HepG2 (cell line): ENCODE results near the gene TWNK. TPM values are rescaled to one million over a fixed set of nuclear protein-coding genes. Genes with fewer than 3 reads are reported as not detected.
A peak's percentile ranks its signal among the peaks of the same experiment; 100 is the strongest.

ENCODE experiments used
- ATAC-seq: fragments of 200-7000 bp; cut with Tn5 transposase; 3 replicates; pipeline ENCODE4 v1.9.1; 2020; ENCODE audit warnings: mild to moderate bottlenecking, moderate library complexity
- BruUV-seq: library from RNA; stranded (reverse); fragments of 400-500 nt; replicated peaks from 2 replicates; lab custom pipeline; 2021; lab: Mats Ljungman, UMichigan
- CTCF ChIA-PET: fragments of 300-600 bp; formaldehyde crosslinking; extraction: SDS; loops from one replicate; lab custom pipeline; 2021; ENCODE audit warnings: low total read pairs, inconsistent platforms, low intra/inter-chr PET ratio; lab: Yijun Ruan, JAX
- POLR2A ChIA-PET: fragments of 350-600 bp; sonication (Branson Sonifier 250); formaldehyde crosslinking; loops from one replicate; lab custom pipeline; 2020; ENCODE audit warnings: antibody characterized with exemption, inconsistent platforms; lab: Yijun Ruan, JAX
- DNase-seq: peaks from one replicate; pipeline ENCODE4 v3.0.0-alpha.2; 2015; ENCODE audit warnings: low spot score
- FAIRE-seq: peaks from 3 replicates; lab custom pipeline; 2011; peaks lifted over from hg19 to GRCh38; lab: Jason Lieb, UNC
- H2AFZ ChIP-seq: one replicate; pipeline ENCODE4 v1.6.1; 2011; ENCODE audit warnings: low read length, inconsistent platforms
- H3K27ac ChIP-seq: fragments of 300-600 bp; 3 replicates; pipeline ENCODE4 v1.8.0; 2011; ENCODE audit warnings: mixed run types, mild to moderate bottlenecking, mixed read lengths, low read length, inconsistent platforms; ENCODE audit not compliant: insufficient read depth; ENCODE audit errors: extremely low read length
- H3K27me3 ChIP-seq, 2 experiments: fragments of 200-600 bp in 1 of 2; 2 replicates in 1 of 2; 3 replicates in 1 of 2; pipeline versions ENCODE4 v1.6.0 to v1.8.0; 2011; ENCODE audit warnings: low read length in 2 of 2, mild to moderate bottlenecking in 2 of 2, moderate library complexity in 2 of 2, inconsistent platforms in 1 of 2; ENCODE audit not compliant: insufficient read depth in 2 of 2, control insufficient read depth in 1 of 2
- H3K36me3 ChIP-seq, 2 experiments: fragments of 200-600 bp in 1 of 2; replicated peaks in 1 of 2; 2 replicates in 1 of 2; 3 replicates in 1 of 2; pipeline versions ENCODE4 v1.5.1 to v1.8.0; 2011; ENCODE audit warnings: low read length in 2 of 2, inconsistent platforms in 1 of 2; ENCODE audit not compliant: insufficient read depth in 2 of 2, control insufficient read depth in 1 of 2
- H3K4me1 ChIP-seq: 2 replicates; pipeline ENCODE4 v1.5.1; 2012; ENCODE audit warnings: low read length, inconsistent platforms; ENCODE audit not compliant: insufficient read depth
- H3K4me2 ChIP-seq: 2 replicates; pipeline ENCODE4 v1.6.0; 2011; ENCODE audit warnings: low read depth, low read length, inconsistent platforms
- H3K4me3 ChIP-seq, 3 experiments: fragments of 200-600 bp in 1 of 3; sonication (generic), shearing (Covaris generic) in 1 of 3; replicated peaks in 1 of 3; 2 replicates each; pipeline ENCODE4 v1.5.1; 2011 to 2016; ENCODE audit warnings: low read length in 3 of 3, inconsistent platforms in 2 of 3, low read depth in 2 of 3, mild to moderate bottlenecking in 2 of 3, control low read depth in 1 of 3, mixed read lengths in 1 of 3; ENCODE audit not compliant: insufficient read depth in 1 of 3
- H3K79me2 ChIP-seq: one replicate; pipeline ENCODE4 v1.6.1; 2011; ENCODE audit warnings: low read length, inconsistent platforms; ENCODE audit not compliant: insufficient read depth
- H3K9ac ChIP-seq: 2 replicates; pipeline ENCODE4 v1.6.0; 2011; ENCODE audit warnings: mild to moderate bottlenecking, low read depth, low read length, inconsistent platforms; ENCODE audit not compliant: insufficient read depth
- H3K9me3 ChIP-seq: 2 replicates; pipeline ENCODE4 v1.5.1; 2012; ENCODE audit warnings: mild to moderate bottlenecking, low read length
- H4K20me1 ChIP-seq: 2 replicates; pipeline ENCODE4 v1.6.0; 2011; ENCODE audit warnings: inconsistent platforms, mild to moderate bottlenecking, low read length, moderate library complexity; ENCODE audit not compliant: insufficient read depth
- AGO2 ChIP-seq: fragments of 200-400 bp; formaldehyde crosslinking; optimal IDR thresholded peaks from 2 replicates; pipeline ENCODE3; 2017; ENCODE audit warnings: mild to moderate bottlenecking, low read depth, low read length, moderate library complexity
- CCDC6 ChIP-seq: sonication (generic); formaldehyde crosslinking; IDR thresholded peaks from 2 replicates; pipeline ENCODE4 v1.8.1; 2022; ENCODE audit warnings: mild to moderate bottlenecking, missing genetic modification reagents, moderate library complexity
- CEBPB ChIP-seq: IDR thresholded peaks from 2 replicates; pipeline ENCODE4 v1.6.1; 2011; ENCODE audit warnings: low read depth, low read length, improper control_type of control experiment, borderline replicate concordance
- ETV6 ChIP-seq: sonication (generic); formaldehyde crosslinking; conservative IDR thresholded peaks from 2 replicates; pipeline ENCODE4 v1.4.0; 2020; ENCODE audit warnings: missing genetic modification reagents
- FOXM1 ChIP-seq: sonication (generic); formaldehyde crosslinking; IDR thresholded peaks from 2 replicates; pipeline ENCODE4 v1.5.0; 2020; ENCODE audit warnings: missing genetic modification reagents
- GFI1 ChIP-seq: sonication (generic); formaldehyde crosslinking; IDR thresholded peaks from 2 replicates; pipeline ENCODE4 v1.5.0; 2020; ENCODE audit warnings: missing genetic modification reagents, mild to moderate bottlenecking, borderline replicate concordance
- RCOR2 ChIP-seq: IDR thresholded peaks from 2 replicates; pipeline ENCODE4 v1.6.1; 2016; ENCODE audit warnings: missing biosample characterization, missing genetic modification reagents
- RNF2 ChIP-seq: fragments of 450-650 bp; conservative IDR thresholded peaks from 2 replicates; pipeline ENCODE4 v1.6.1; 2016; ENCODE audit warnings: low read depth
- SIX4 ChIP-seq: sonication (generic); formaldehyde crosslinking; IDR thresholded peaks from 2 replicates; pipeline ENCODE4 v1.4.0; 2020; ENCODE audit warnings: missing genetic modification reagents
- ZFP41 ChIP-seq: sonication (generic); formaldehyde crosslinking; IDR thresholded peaks from 2 replicates; pipeline ENCODE4 v1.4.0; 2020; ENCODE audit warnings: mild to moderate bottlenecking, missing genetic modification reagents, borderline replicate concordance
- ZNF446 ChIP-seq: sonication (generic); formaldehyde crosslinking; IDR thresholded peaks from 2 replicates; pipeline ENCODE4 v1.5.0; 2020; ENCODE audit warnings: mild to moderate bottlenecking, missing genetic modification reagents
- ZNF652 ChIP-seq: IDR thresholded peaks from 2 replicates; pipeline ENCODE4 v1.6.1; 2016; ENCODE audit warnings: low read depth, borderline replicate concordance
- WGBS: methylation state at CpG from one replicate; pipeline ENCODE4 v1.1.6; 2017; ENCODE audit warnings: low lambda C conversion rate; 5-methylcytosine and 5-hydroxymethylcytosine counted together
- in situ Hi-C: cut with HindIII; loops from 2 replicates; pipeline ENCODE4 v1.10.0; 2017; ENCODE audit warnings: low pct_unique_long_range_greater_than_20kb; ENCODE audit not compliant: extremely low pct_ligation_motif_present
- intact Hi-C: fragments of 100-400 bp; cut with micrococcal nuclease; formaldehyde crosslinking; loops from one replicate; pipeline ENCODE4 v1.10.0; 2022; ENCODE audit not compliant: unreplicated experiment
- polyA plus RNA-seq, 8 experiments: library from polyadenylated mRNA; depleted of rRNA in 3 of 8; stranded (reverse) in 7 of 8; unstranded in 1 of 8; fragments of >200 nt; fragmentation: Illumina TruSeq in 4 of 8; extraction: Trizol in 4 of 8; gene quantifications; 2 replicates each; pipeline versions ENCODE4 v1.2.1 to v1.2.3, GENCODE V29; 2011 to 2016; ENCODE audit warnings: low read depth in 4 of 8, missing spikeins in 1 of 8, mixed read lengths in 1 of 8; ENCODE audit not compliant: insufficient read depth in 1 of 8
- total RNA-seq, 5 experiments: library from RNA; depleted of rRNA; stranded (reverse); fragments of >200 nt; fragmentation: Illumina TruSeq; extraction: Trizol; gene quantifications; 2 replicates each; pipeline ENCODE4 v1.2.3, GENCODE V29; 2016; ENCODE audit warnings: low read depth in 1 of 5
- TF ChIP-seq, protein P1 (sequence below): sonication (generic); formaldehyde crosslinking; IDR thresholded peaks from 2 replicates; pipeline ENCODE4 v1.5.1; 2020; ENCODE audit warnings: missing genetic modification reagents, mild to moderate bottlenecking, borderline replicate concordance
- TF ChIP-seq, protein P2 (sequence below): sonication (generic); formaldehyde crosslinking; IDR thresholded peaks from 2 replicates; pipeline ENCODE4 v1.4.0; 2020; ENCODE audit warnings: missing genetic modification reagents

The TWNK gene
- total and polyA plus RNA-seq, 2 of the 13 experiments (the other 11 are each of a cell fraction or from before 2014, with no cell fraction given) = 10.7 to 16.5 TPM

DNA sequence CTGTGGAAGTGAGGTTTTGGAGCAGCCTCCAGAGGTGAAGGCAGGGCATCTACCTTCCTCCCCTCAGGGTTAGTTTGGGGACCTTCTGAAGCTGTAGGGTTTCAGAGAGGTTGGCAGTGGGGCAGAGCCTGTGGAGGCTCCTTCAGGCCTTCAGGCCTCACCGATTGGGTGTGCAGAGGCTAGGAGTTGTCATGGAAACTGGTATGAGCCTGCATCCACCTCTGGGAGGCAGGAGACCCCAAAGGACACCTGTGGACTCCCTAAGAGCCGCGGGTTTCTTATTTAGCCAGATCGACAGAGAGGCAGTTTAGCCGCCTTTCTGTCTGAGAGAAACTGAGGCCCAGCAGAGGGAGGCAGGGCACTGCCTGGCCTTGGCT, 14.3 kb downstream of the TWNK start:
- ATAC-seq (no peak), DNase-seq (no peak), FAIRE-seq (no peak)
- peak overlapping the region; percentile 90 for H3K4me2 ChIP-seq
- no TSS peak for BruUV-seq
- H3K9me3 ChIP-seq = no peaks in the 10 kb centered on the region
- peaks cover 17 to 37% of the 10 kb centered on the region in 2 experiments; a peak in 4 of 5 replicates for H3K36me3 ChIP-seq
- POLR2A ChIA-PET = interaction anchor here (1.6 to 23.0 kb wide), 3 partner anchors 8 to 32 kb away, joined by 5 to 277 read pairs (median 124); partner anchors contain the start of gene SEMA4G
- WGBS = 86% methylated on average over 1 of the region's 5 CpGs
- no peak overlapping the region for H2AFZ ChIP-seq
- CTCF ChIA-PET = no interaction called here
- TF ChIP-seq FOXM1 = no peak
- TF ChIP-seq, protein P1, sequence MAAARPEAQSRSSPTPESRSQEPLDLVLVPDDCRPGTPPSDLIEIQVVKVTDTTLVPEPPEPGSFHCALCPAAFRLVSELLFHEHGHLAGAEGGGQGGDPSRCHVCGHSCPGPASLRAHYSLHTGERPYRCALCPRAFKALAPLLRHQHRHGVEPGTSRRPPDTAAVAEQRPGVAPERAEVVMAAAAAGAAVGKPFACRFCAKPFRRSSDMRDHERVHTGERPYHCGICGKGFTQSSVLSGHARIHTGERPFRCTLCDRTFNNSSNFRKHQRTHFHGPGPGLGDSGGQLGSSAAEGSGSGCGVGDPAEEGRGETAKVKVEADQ (CRISPR knock-in tag) = 0 out of 2 replicates have a peak, but pooled peaks have one; percentile 13
- TF ChIP-seq AGO2 = peak; percentile 1
- peak overlapping the region; percentile 81 for H3K27ac ChIP-seq
- H3K4me1 ChIP-seq = peaks cover 25% of the 10 kb centered on the region
- peaks cover 32% of the 10 kb centered on the region for H3K79me2 ChIP-seq
- H4K20me1 ChIP-seq = no peaks in the 10 kb centered on the region; the same call in 1 of the 2 replicates
- intact Hi-C loops (no loop called here), in situ Hi-C loops (no loop called here)
- peak overlapping the region; percentile 95 for H3K9ac ChIP-seq
- 0 out of 6 replicates have a peak overlapping the region, but pooled peaks of 1 of the 3 experiments have one; percentile 99 for H3K4me3 ChIP-seq
- no peaks in the 10 kb centered on the region; a peak in 1 of 5 replicates for H3K27me3 ChIP-seq

- FAIRE-seq (no peak), DNase-seq (no peak), ATAC-seq (no peak)
- no peaks in the 10 kb centered on the region for H3K9me3 ChIP-seq
- ChIA-PET POLR2A (interaction anchor here (8.8 to 23.0 kb wide), 2 partner anchors 7 to 33 kb away, joined by 124 to 277 read pairs; partner anchors contain the start of gene SEMA4G), CTCF (no interaction called here)
- H3K9ac ChIP-seq = no peak overlapping the region
- H3K27me3 ChIP-seq = no peaks in the 10 kb centered on the region; a peak in 1 of 5 replicates
- no CpG with 5 or more reads among the region's 11 CpGs for WGBS
- no peak overlapping the region for H3K4me3 ChIP-seq
- peaks cover 32% of the 10 kb centered on the region for H3K79me2 ChIP-seq
- no peaks in the 10 kb centered on the region; the same call in 1 of the 2 replicates for H4K20me1 ChIP-seq
- in situ Hi-C loops = no loop called here
- no peak overlapping the region for H3K27ac ChIP-seq
- peaks cover 31% of the 10 kb centered on the region for H3K4me1 ChIP-seq
- BruUV-seq = no TSS peak
- H2AFZ ChIP-seq = no peak overlapping the region
- intact Hi-C loops = no loop called here
- peaks cover 17 to 42% of the 10 kb centered on the region in 2 experiments; a peak in 4 of 5 replicates for H3K36me3 ChIP-seq
- no peak overlapping the region for H3K4me2 ChIP-seq
- TF ChIP-seq ETV6 (CRISPR knock-in tag) (no peak), ZNF652 (CRISPR knock-in tag) (no peak), CEBPB (no peak), GFI1 (CRISPR knock-in tag) (no peak), CCDC6 (CRISPR knock-in tag) (no peak), AGO2 (peak; percentile 87), RCOR2 (CRISPR knock-in tag) (no peak), RNF2 (no peak), ZFP41 (CRISPR knock-in tag) (no peak), SIX4 (no peak), ZNF446 (CRISPR knock-in tag) (no peak)
- TF ChIP-seq, protein P2, sequence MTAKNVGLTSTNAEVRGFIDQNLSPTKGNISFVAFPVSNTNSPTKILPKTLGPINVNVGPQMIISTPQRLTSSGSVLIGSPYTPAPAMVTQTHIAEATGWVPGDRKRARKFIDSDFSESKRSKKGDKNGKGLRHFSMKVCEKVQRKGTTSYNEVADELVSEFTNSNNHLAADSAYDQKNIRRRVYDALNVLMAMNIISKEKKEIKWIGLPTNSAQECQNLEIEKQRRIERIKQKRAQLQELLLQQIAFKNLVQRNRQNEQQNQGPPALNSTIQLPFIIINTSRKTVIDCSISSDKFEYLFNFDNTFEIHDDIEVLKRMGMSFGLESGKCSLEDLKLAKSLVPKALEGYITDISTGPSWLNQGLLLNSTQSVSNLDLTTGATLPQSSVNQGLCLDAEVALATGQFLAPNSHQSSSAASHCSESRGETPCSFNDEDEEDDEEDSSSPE (CRISPR knock-in tag) = no peak
These were observed 15.1 kb downstream of the TWNK start for GRCh38 chr10:101002456-101002855.
